ENCODE data around the gene TSEN2.

TSEN2 gene

GRCh38 chr3:12516873-12517272 lies 32.6 kb downstream of the TSEN2 start:
- no peak for TF ChIP-seq CTCF (IDR thresholded peaks at IDR 0.05)

- TF ChIP-seq CTCF (IDR thresholded peaks at IDR 0.05) = no peak
Observed at GRCh38 chr3:12518261-12519028, 34.2 kb downstream of the TSEN2 start.

- TF ChIP-seq CTCF (IDR thresholded peaks at IDR 0.05) = no peak
Observed at GRCh38 chr3:12521010-12521409, 36.7 kb downstream of the TSEN2 start.

- TF ChIP-seq CTCF (IDR thresholded peaks at IDR 0.05) = peak; percentile 29; the same call in 1 of the 2 replicates
Observed at GRCh38 chr3:12522721-12523120, 38.4 kb downstream of the TSEN2 start.

GRCh38 chr3:12527757-12528143 lies 43.5 kb downstream of the TSEN2 start:
- TF ChIP-seq CTCF (IDR thresholded peaks at IDR 0.05) = no peak

- TF ChIP-seq CTCF (IDR thresholded peaks at IDR 0.05) = no peak
Observed at GRCh38 chr3:12532182-12532581, 47.9 kb downstream of the TSEN2 start.

- no peak for TF ChIP-seq CTCF (IDR thresholded peaks at IDR 0.05)
Observed at GRCh38 chr3:12536423-12536822, 52.1 kb downstream of the TSEN2 start.

- no peak for TF ChIP-seq CTCF (IDR thresholded peaks at IDR 0.05)
Observed at GRCh38 chr3:12541625-12542024, 57.3 kb downstream of the TSEN2 start.

All from LNCAP (cell line).